Measurements from ENCODE around the gene ST6GALNAC1.

GRCh38 chr17:76641501-76641900 lies 2.1 kb downstream of the ST6GALNAC1 start:
- TF ChIP-seq, protein P1, sequence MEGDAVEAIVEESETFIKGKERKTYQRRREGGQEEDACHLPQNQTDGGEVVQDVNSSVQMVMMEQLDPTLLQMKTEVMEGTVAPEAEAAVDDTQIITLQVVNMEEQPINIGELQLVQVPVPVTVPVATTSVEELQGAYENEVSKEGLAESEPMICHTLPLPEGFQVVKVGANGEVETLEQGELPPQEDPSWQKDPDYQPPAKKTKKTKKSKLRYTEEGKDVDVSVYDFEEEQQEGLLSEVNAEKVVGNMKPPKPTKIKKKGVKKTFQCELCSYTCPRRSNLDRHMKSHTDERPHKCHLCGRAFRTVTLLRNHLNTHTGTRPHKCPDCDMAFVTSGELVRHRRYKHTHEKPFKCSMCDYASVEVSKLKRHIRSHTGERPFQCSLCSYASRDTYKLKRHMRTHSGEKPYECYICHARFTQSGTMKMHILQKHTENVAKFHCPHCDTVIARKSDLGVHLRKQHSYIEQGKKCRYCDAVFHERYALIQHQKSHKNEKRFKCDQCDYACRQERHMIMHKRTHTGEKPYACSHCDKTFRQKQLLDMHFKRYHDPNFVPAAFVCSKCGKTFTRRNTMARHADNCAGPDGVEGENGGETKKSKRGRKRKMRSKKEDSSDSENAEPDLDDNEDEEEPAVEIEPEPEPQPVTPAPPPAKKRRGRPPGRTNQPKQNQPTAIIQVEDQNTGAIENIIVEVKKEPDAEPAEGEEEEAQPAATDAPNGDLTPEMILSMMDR (IDR thresholded peaks at IDR 0.05; ENCODE audit: low read length) = no peak
- TF ChIP-seq EZH2 (IDR thresholded peaks at IDR 0.05; ENCODE audit: borderline replicate concordance, low read length) = no peak

All from OCI-LY1 (cell line).